ENCODE results near the gene MCOLN1. TPM values are rescaled to one million over a fixed set of nuclear protein-coding genes. Genes with fewer than 3 reads are reported as not detected.

Gene MCOLN1
- polyA plus RNA-seq, 1 donor (not counting 4 experiments of a cell fraction or from before 2014, with no cell fraction given), result 14.0 TPM

GRCh38 chr19:7520131-7521051 lies 2.0 kb upstream of the MCOLN1 start:
- no peaks in the 10 kb centered on the region for H3K9me3 ChIP-seq (ENCODE audit: control insufficient read depth, low read depth, low read length)
- no peak overlapping the region for H2AFZ ChIP-seq (ENCODE audit: control insufficient read depth, low read length)
- dilution Hi-C loops (cut with MboI; ENCODE audit: extremely low pct_ligation_motif_present, low sequenced_read_pairs), result no loop called here
- H3K36me3 ChIP-seq (ENCODE audit: control insufficient read depth in 2 of 2, extremely low read depth in 1 of 2, insufficient read depth in 2 of 2, low read length in 2 of 2), result peaks cover 0 to 2% of the 10 kb centered on the region in 2 experiments
- TF ChIP-seq EZH2 (IDR thresholded peaks at IDR 0.05; ENCODE audit: low read length), result no peak
- TF ChIP-seq CTCF (optimal IDR thresholded peaks at IDR 0.05 in 1 of 3, IDR thresholded peaks at IDR 0.05 in 1 of 3, conservative IDR thresholded peaks at IDR 0.05 in 1 of 3; ENCODE audit: extremely low read depth in 1 of 3, insufficient read depth in 2 of 3, low read length in 3 of 3), result no peak
- H3K4me1 ChIP-seq (ENCODE audit: control insufficient read depth, extremely low read depth, insufficient read depth, low read length), result peaks cover 16% of the 10 kb centered on the region
- no peak overlapping the region for H3K4me3 ChIP-seq (ENCODE audit: control insufficient read depth in 2 of 3, extremely low read depth in 1 of 3, insufficient read depth in 2 of 3, low read depth in 1 of 3, low read length in 3 of 3)
- no peaks in the 10 kb centered on the region for H4K20me1 ChIP-seq (ENCODE audit: control insufficient read depth, extremely low read depth, insufficient read depth, low read length)
- DNase-seq (ENCODE audit: low read depth, low spot score) (no peak), FAIRE-seq (no peak)
- H3K4me2 ChIP-seq (ENCODE audit: control insufficient read depth, extremely low read depth, insufficient read depth, low read depth, low read length), result no peak overlapping the region
- H3K79me2 ChIP-seq (ENCODE audit: control insufficient read depth, insufficient read depth, low read length), result no peaks in the 10 kb centered on the region
- no peaks in the 10 kb centered on the region for H3K27me3 ChIP-seq (ENCODE audit: control insufficient read depth, extremely low read depth, insufficient read depth, low read length)
- H3K9ac ChIP-seq (ENCODE audit: control insufficient read depth, extremely low read depth, insufficient read depth, low read length), result no peak overlapping the region
- H3K27ac ChIP-seq (ENCODE audit: control insufficient read depth, insufficient read depth, low read length), result no peak overlapping the region
- H3K9me1 ChIP-seq (ENCODE audit: control insufficient read depth, extremely low read depth, insufficient read depth, low read length), result no peaks in the 10 kb centered on the region

GRCh38 chr19:7521551-7522071 lies 813 bp upstream of the MCOLN1 start:
- no peaks in the 10 kb centered on the region for H4K20me1 ChIP-seq (ENCODE audit: control insufficient read depth, extremely low read depth, insufficient read depth, low read length)
- DNase-seq (ENCODE audit: low read depth, low spot score) (no peak), FAIRE-seq (no peak)
- H3K9me1 ChIP-seq (ENCODE audit: control insufficient read depth, extremely low read depth, insufficient read depth, low read length), result no peaks in the 10 kb centered on the region
- H2AFZ ChIP-seq (ENCODE audit: control insufficient read depth, low read length), result peak overlapping the region; percentile 94
- H3K27ac ChIP-seq (ENCODE audit: control insufficient read depth, insufficient read depth, low read length), result peak overlapping the region; percentile 43
- dilution Hi-C loops (cut with MboI; ENCODE audit: extremely low pct_ligation_motif_present, low sequenced_read_pairs), result no loop called here
- peaks cover 12% of the 10 kb centered on the region for H3K4me1 ChIP-seq (ENCODE audit: control insufficient read depth, extremely low read depth, insufficient read depth, low read length)
- no peaks in the 10 kb centered on the region for H3K79me2 ChIP-seq (ENCODE audit: control insufficient read depth, insufficient read depth, low read length)
- peaks cover 0 to 2% of the 10 kb centered on the region in 2 experiments for H3K36me3 ChIP-seq (ENCODE audit: control insufficient read depth in 2 of 2, extremely low read depth in 1 of 2, insufficient read depth in 2 of 2, low read length in 2 of 2)
- no peaks in the 10 kb centered on the region for H3K9me3 ChIP-seq (ENCODE audit: control insufficient read depth, low read depth, low read length)
- H3K4me3 ChIP-seq (ENCODE audit: control insufficient read depth in 2 of 3, extremely low read depth in 1 of 3, insufficient read depth in 2 of 3, low read depth in 1 of 3, low read length in 3 of 3), result peak overlapping the region in 2 of 3 experiments; percentile 75 to 91
- H3K9ac ChIP-seq (ENCODE audit: control insufficient read depth, extremely low read depth, insufficient read depth, low read length), result peak overlapping the region; percentile 81
- H3K4me2 ChIP-seq (ENCODE audit: control insufficient read depth, extremely low read depth, insufficient read depth, low read depth, low read length), result peak overlapping the region; percentile 96
- no peaks in the 10 kb centered on the region for H3K27me3 ChIP-seq (ENCODE audit: control insufficient read depth, extremely low read depth, insufficient read depth, low read length)
- TF ChIP-seq EZH2 (IDR thresholded peaks at IDR 0.05; ENCODE audit: low read length), result no peak
- TF ChIP-seq CTCF (optimal IDR thresholded peaks at IDR 0.05 in 1 of 3, IDR thresholded peaks at IDR 0.05 in 1 of 3, conservative IDR thresholded peaks at IDR 0.05 in 1 of 3; ENCODE audit: extremely low read depth in 1 of 3, insufficient read depth in 2 of 3, low read length in 3 of 3), result no peak

Data from keratinocyte (primary cell).